Measurements from ENCODE around the gene FAM50B. TPM values are rescaled to one million over a fixed set of nuclear protein-coding genes. Genes with fewer than 3 reads are reported as not detected.

The FAM50B gene, protein sequence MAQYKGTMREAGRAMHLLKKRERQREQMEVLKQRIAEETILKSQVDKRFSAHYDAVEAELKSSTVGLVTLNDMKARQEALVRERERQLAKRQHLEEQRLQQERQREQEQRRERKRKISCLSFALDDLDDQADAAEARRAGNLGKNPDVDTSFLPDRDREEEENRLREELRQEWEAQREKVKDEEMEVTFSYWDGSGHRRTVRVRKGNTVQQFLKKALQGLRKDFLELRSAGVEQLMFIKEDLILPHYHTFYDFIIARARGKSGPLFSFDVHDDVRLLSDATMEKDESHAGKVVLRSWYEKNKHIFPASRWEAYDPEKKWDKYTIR
- total RNA-seq (10 to 100 TPM; 11.5 to 23.0 (median 15.6) TPM), polyA plus RNA-seq (10 to 100 TPM in 1 of 2 donors, 1 to 10 TPM in 1; 8.1 to 19.1 TPM)
- long read RNA-seq, donor 1, transcript FAM50B-202 (1 exons, 1,935 nt) = minor isoform, 60 of 206 reads
- long read RNA-seq, donor 1, transcript FAM50B-203 (2 exons, 1,643 nt) = major isoform, 145 of 206 reads
- long read RNA-seq, donor 1, partial matches to known transcripts = 0 of 206 reads
- long read RNA-seq, donor 1, other reads (novel, unspliced or antisense) = 1 of 206 reads
- long read RNA-seq, donor 2, transcript FAM50B-203 (2 exons, 1,643 nt) = minor isoform, 12 of 30 reads
- long read RNA-seq, donor 2, transcript FAM50B-202 (1 exons, 1,935 nt) = major isoform, 18 of 30 reads
- long read RNA-seq, donor 2, partial matches to known transcripts = 0 of 30 reads
- long read RNA-seq, donor 2, other reads (novel, unspliced or antisense) = 0 of 30 reads
- long read RNA-seq, donor 3, transcript FAM50B-203 (2 exons, 1,643 nt) = major isoform, 23 of 34 reads
- long read RNA-seq, donor 3, transcript FAM50B-202 (1 exons, 1,935 nt) = minor isoform, 11 of 34 reads
- long read RNA-seq, donor 3, partial matches to known transcripts = 0 of 34 reads
- long read RNA-seq, donor 3, other reads (novel, unspliced or antisense) = 0 of 34 reads

DNA sequence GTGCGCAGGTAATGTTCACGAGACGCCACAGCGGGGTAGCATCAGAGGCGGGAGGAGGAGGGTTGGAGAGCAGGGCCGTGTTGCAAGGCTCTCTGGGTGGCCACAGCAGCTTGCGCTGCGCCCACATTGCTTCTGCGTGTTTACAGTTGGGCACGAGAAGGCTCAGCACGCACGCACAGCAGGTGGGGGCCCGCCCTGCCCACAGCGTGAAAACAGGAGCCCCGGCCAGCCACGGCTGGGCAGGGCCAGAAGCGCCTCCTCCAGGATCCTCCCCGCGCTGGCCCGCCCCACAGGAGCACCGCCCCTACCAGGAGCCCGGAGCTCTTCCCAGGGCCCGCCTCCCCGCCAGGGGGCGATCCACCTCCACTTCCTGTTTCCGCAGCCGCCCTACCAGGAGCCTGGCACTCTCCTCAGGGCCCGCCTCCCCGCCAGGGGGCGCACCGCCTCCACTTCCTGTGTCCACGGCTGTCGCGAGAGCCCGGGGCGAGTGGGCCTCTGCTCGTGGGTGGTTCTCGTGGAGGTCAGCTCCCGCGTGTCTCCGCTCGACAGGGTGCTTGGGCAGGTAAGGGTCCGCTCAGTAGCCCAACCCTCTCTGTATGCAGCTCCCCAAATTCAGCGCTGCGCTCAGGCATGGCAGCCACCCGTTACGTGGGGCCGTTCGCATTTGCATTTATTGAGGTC is at the start of gene FAM50B:
Gene FAM50B, plus strand, starts transcription at position 449 of the 681 bp plus-strand sequence. CDS start 439 bp downstream, outside the sequence.
- WGBS, 3 donors = 27 to 64% (median 47%) methylated on average over 42 to 49 of the region's 49 CpGs
- no peaks in the 10 kb centered on the region for H3K27me3 ChIP-seq
- H3K4me1 ChIP-seq (ENCODE audit: insufficient read depth) = peaks cover 6% of the 10 kb centered on the region
- DNase-seq = peak; percentile 91 to 97 (median 95)
- intact Hi-C loops (cut with DNase I) = loop anchor here in 2 of 4 donors (10.0 kb wide), 1 partner anchor 104 kb away; no protein-coding TSS in a partner anchor
- peak within 1 kb of the TSS; percentile 49 for H3K4me3 ChIP-seq
- H3K36me3 ChIP-seq = no peaks in the 10 kb centered on the region
- H3K27ac ChIP-seq = peak within 1 kb of the TSS in 1 of 2 donors; percentile 12
- TF ChIP-seq, protein P1, sequence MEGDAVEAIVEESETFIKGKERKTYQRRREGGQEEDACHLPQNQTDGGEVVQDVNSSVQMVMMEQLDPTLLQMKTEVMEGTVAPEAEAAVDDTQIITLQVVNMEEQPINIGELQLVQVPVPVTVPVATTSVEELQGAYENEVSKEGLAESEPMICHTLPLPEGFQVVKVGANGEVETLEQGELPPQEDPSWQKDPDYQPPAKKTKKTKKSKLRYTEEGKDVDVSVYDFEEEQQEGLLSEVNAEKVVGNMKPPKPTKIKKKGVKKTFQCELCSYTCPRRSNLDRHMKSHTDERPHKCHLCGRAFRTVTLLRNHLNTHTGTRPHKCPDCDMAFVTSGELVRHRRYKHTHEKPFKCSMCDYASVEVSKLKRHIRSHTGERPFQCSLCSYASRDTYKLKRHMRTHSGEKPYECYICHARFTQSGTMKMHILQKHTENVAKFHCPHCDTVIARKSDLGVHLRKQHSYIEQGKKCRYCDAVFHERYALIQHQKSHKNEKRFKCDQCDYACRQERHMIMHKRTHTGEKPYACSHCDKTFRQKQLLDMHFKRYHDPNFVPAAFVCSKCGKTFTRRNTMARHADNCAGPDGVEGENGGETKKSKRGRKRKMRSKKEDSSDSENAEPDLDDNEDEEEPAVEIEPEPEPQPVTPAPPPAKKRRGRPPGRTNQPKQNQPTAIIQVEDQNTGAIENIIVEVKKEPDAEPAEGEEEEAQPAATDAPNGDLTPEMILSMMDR (IDR thresholded peaks at IDR 0.05) = peak; percentile 77 to 98 (median 95)
- TF ChIP-seq EP300 (IDR thresholded peaks at IDR 0.05) (no peak), POLR2A (IDR thresholded peaks at IDR 0.05) (peak; percentile 27)
- no peaks in the 10 kb centered on the region for H3K9me3 ChIP-seq

DNA sequence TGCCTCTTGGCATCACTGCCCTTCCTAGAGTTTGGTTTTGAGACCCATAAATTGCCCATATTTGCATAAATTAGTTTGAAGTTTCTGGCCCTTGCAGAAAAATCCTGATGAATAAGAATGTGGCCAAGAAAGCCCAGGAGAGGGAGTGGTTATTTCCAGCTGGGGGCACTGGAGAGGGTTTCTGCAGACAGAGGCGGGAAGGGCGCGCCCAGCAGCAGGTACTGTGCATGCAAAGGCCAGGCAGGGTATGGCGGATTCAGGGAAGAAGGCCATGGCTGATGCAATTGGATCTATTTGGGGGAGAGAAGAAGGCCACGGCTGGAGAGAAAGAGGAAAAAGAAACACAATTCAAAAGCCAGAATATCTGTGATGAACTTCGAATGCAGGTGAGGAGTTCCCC is 49.5 kb upstream of the FAM50B start:
- H3K27ac ChIP-seq = no peak overlapping the region
- TF ChIP-seq, protein P1 (IDR thresholded peaks at IDR 0.05) = no peak
- TF ChIP-seq POLR2A (IDR thresholded peaks at IDR 0.05) = no peak
- no peak for TF ChIP-seq EP300 (IDR thresholded peaks at IDR 0.05)
- H3K9me3 ChIP-seq = no peaks in the 10 kb centered on the region
- H3K4me1 ChIP-seq (ENCODE audit: insufficient read depth) = peaks cover 2% of the 10 kb centered on the region
- intact Hi-C loops (cut with DNase I) = no loop called here
- no peaks in the 10 kb centered on the region for H3K27me3 ChIP-seq
- H3K4me3 ChIP-seq = no peak overlapping the region
- no peaks in the 10 kb centered on the region for H3K36me3 ChIP-seq
- DNase-seq = no peak
- WGBS, 3 donors = 86 to 95% (median 91%) methylated on average over 6 of the region's 6 CpGs

DNA sequence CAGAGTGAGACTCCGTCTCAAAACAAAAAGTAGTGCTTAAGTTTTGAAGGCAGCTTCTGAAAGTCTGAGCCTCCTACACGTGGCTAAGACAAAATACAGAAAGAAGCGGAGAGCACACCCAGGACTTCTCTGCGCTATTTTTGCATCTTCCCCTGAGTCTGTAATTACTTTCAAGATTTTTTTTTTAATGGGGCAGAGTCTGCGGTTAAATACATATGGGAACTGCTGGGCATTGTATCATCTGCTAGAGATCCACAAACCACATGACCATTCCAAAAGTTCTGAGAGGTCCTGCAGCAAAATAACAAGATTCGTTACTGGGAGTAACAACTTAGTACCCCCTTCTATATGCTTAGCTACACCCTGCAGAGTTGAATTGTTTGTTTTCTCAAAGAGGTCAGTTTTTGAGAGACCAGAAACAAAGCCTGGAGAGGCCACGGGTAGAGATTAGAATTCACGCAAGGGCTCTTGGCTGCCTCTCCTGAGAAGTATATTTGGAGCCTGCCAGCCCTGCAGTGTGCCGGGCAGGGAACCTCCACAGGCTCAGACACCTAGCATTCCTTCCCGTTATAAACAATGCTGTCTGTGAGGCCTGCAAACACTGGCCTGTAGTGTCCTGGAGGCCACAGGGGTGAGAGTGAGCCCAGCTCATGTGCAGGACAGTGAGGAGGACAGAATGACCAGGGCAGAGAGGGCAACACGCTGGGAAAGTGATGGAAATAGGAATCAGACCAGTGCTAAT is 48.2 kb upstream of the FAM50B start:
- Histone ChIP-seq H3K27me3 (no peaks in the 10 kb centered on the region), H3K4me3 (no peak overlapping the region), H3K27ac (no peak overlapping the region), H3K4me1 (ENCODE audit: insufficient read depth) (peaks cover 2% of the 10 kb centered on the region), H3K9me3 (no peaks in the 10 kb centered on the region), H3K36me3 (no peaks in the 10 kb centered on the region)
- 53 to 64% (median 57%) methylated on average over 11 of the region's 11 CpGs for WGBS, 3 donors
- no peak for TF ChIP-seq EP300 (IDR thresholded peaks at IDR 0.05)
- intact Hi-C loops (cut with DNase I) = no loop called here
- no peak for DNase-seq

DNA sequence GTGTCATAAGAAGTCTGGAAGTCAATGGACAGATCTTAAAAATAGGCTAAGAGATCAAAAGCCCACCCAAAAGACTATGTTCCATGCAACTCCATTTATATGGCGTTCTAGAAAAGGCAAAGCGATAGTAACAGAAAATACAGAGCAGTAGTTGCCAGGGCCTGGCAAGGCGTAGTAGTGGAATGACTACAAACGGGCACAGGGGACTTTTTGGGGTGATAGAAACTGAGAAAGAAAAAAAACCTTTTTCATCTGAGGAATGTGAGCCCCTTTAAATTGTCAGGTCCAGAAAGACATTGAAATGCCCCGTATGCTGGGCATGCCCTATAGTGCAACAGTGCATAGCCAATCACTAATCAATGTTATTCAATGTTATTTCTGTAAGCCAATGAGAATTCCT is 47.2 kb upstream of the FAM50B start:
- Histone ChIP-seq H3K27me3 (no peaks in the 10 kb centered on the region), H3K9me3 (no peaks in the 10 kb centered on the region), H3K4me3 (no peak overlapping the region), H3K36me3 (no peaks in the 10 kb centered on the region), H3K4me1 (ENCODE audit: insufficient read depth) (peaks cover 2% of the 10 kb centered on the region), H3K27ac (no peak overlapping the region)
- WGBS, 3 donors = 97 to 98% (median 98%) methylated on average over 5 of the region's 5 CpGs
- intact Hi-C loops (cut with DNase I) = no loop called here
- no peak for DNase-seq
- TF ChIP-seq EP300 (IDR thresholded peaks at IDR 0.05) = no peak
- TF ChIP-seq, protein P1 (IDR thresholded peaks at IDR 0.05) = no peak
- TF ChIP-seq POLR2A (IDR thresholded peaks at IDR 0.05) = no peak
